HepG2 (cell line): ENCODE results near the gene ATP6V0E1. TPM values are rescaled to one million over a fixed set of nuclear protein-coding genes. Genes with fewer than 3 reads are reported as not detected.
"Not testable (repeated sequence)": the region's sequence is repeated elsewhere in the genome, so short reads cannot be mapped to it uniquely, and the experiment has no call there.

ENCODE experiments used
- ATAC-seq: fragments of 200-7000 bp; cut with Tn5 transposase; 3 replicates; pipeline ENCODE4 v1.9.1; 2020; ENCODE audit warnings: mild to moderate bottlenecking, moderate library complexity
- BruUV-seq: library from RNA; stranded (reverse); fragments of 400-500 nt; replicated peaks from 2 replicates; lab custom pipeline; 2021; lab: Mats Ljungman, UMichigan
- CTCF ChIA-PET: fragments of 300-600 bp; formaldehyde crosslinking; extraction: SDS; loops from one replicate; lab custom pipeline; 2021; ENCODE audit warnings: low total read pairs, inconsistent platforms, low intra/inter-chr PET ratio; lab: Yijun Ruan, JAX
- POLR2A ChIA-PET: fragments of 350-600 bp; sonication (Branson Sonifier 250); formaldehyde crosslinking; loops from one replicate; lab custom pipeline; 2020; ENCODE audit warnings: antibody characterized with exemption, inconsistent platforms; lab: Yijun Ruan, JAX
- DNase-seq: peaks from one replicate; pipeline ENCODE4 v3.0.0-alpha.2; 2015; ENCODE audit warnings: low spot score
- FAIRE-seq: peaks from 3 replicates; lab custom pipeline; 2011; peaks lifted over from hg19 to GRCh38; lab: Jason Lieb, UNC
- H2AFZ ChIP-seq: one replicate; pipeline ENCODE4 v1.6.1; 2011; ENCODE audit warnings: low read length, inconsistent platforms
- H3K27ac ChIP-seq: fragments of 300-600 bp; 3 replicates; pipeline ENCODE4 v1.8.0; 2011; ENCODE audit warnings: mixed run types, mild to moderate bottlenecking, mixed read lengths, low read length, inconsistent platforms; ENCODE audit not compliant: insufficient read depth; ENCODE audit errors: extremely low read length
- H3K27me3 ChIP-seq, 2 experiments: fragments of 200-600 bp in 1 of 2; 2 replicates in 1 of 2; 3 replicates in 1 of 2; pipeline versions ENCODE4 v1.6.0 to v1.8.0; 2011; ENCODE audit warnings: low read length in 2 of 2, mild to moderate bottlenecking in 2 of 2, moderate library complexity in 2 of 2, inconsistent platforms in 1 of 2; ENCODE audit not compliant: insufficient read depth in 2 of 2, control insufficient read depth in 1 of 2
- H3K36me3 ChIP-seq, 2 experiments: fragments of 200-600 bp in 1 of 2; replicated peaks in 1 of 2; 2 replicates in 1 of 2; 3 replicates in 1 of 2; pipeline versions ENCODE4 v1.5.1 to v1.8.0; 2011; ENCODE audit warnings: low read length in 2 of 2, inconsistent platforms in 1 of 2; ENCODE audit not compliant: insufficient read depth in 2 of 2, control insufficient read depth in 1 of 2
- H3K4me1 ChIP-seq: 2 replicates; pipeline ENCODE4 v1.5.1; 2012; ENCODE audit warnings: low read length, inconsistent platforms; ENCODE audit not compliant: insufficient read depth
- H3K4me2 ChIP-seq: 2 replicates; pipeline ENCODE4 v1.6.0; 2011; ENCODE audit warnings: low read depth, low read length, inconsistent platforms
- H3K4me3 ChIP-seq, 3 experiments: fragments of 200-600 bp in 1 of 3; sonication (generic), shearing (Covaris generic) in 1 of 3; replicated peaks in 1 of 3; 2 replicates each; pipeline ENCODE4 v1.5.1; 2011 to 2016; ENCODE audit warnings: low read length in 3 of 3, inconsistent platforms in 2 of 3, low read depth in 2 of 3, mild to moderate bottlenecking in 2 of 3, control low read depth in 1 of 3, mixed read lengths in 1 of 3; ENCODE audit not compliant: insufficient read depth in 1 of 3
- H3K79me2 ChIP-seq: one replicate; pipeline ENCODE4 v1.6.1; 2011; ENCODE audit warnings: low read length, inconsistent platforms; ENCODE audit not compliant: insufficient read depth
- H3K9ac ChIP-seq: 2 replicates; pipeline ENCODE4 v1.6.0; 2011; ENCODE audit warnings: mild to moderate bottlenecking, low read depth, low read length, inconsistent platforms; ENCODE audit not compliant: insufficient read depth
- H3K9me3 ChIP-seq: 2 replicates; pipeline ENCODE4 v1.5.1; 2012; ENCODE audit warnings: mild to moderate bottlenecking, low read length
- H4K20me1 ChIP-seq: 2 replicates; pipeline ENCODE4 v1.6.0; 2011; ENCODE audit warnings: inconsistent platforms, mild to moderate bottlenecking, low read length, moderate library complexity; ENCODE audit not compliant: insufficient read depth
- CHCHD3 ChIP-seq: sonication (generic); formaldehyde crosslinking; IDR thresholded peaks from 2 replicates; pipeline ENCODE4 v1.8.0; 2022; ENCODE audit warnings: mild to moderate bottlenecking, missing genetic modification reagents, moderate library complexity
- IKZF4 ChIP-seq: sonication (generic); formaldehyde crosslinking; IDR thresholded peaks from 2 replicates; pipeline ENCODE4 v1.5.1; 2020; ENCODE audit warnings: borderline replicate concordance, mild to moderate bottlenecking, low read depth, missing genetic modification reagents; ENCODE audit errors: not compliant biosample characterization
- SMAD9 ChIP-seq: sonication (generic); formaldehyde crosslinking; IDR thresholded peaks from 2 replicates; pipeline ENCODE4 v1.5.1; 2020; ENCODE audit warnings: mild to moderate bottlenecking, missing genetic modification reagents
- TBX3 ChIP-seq: fragments of 450-650 bp; IDR thresholded peaks from 2 replicates; pipeline ENCODE4 v1.6.1; 2017; ENCODE audit warnings: antibody characterized with exemption, mild to moderate bottlenecking, inconsistent platforms, borderline replicate concordance
- ZFP1 ChIP-seq: IDR thresholded peaks from 2 replicates; pipeline ENCODE4 v1.6.1; 2016
- ZNF121 ChIP-seq: sonication (generic); formaldehyde crosslinking; IDR thresholded peaks from 2 replicates; pipeline ENCODE4 v1.5.0; 2020; ENCODE audit warnings: mild to moderate bottlenecking, missing genetic modification reagents
- ZNF317 ChIP-seq: sonication (generic); formaldehyde crosslinking; IDR thresholded peaks from 2 replicates; pipeline ENCODE4 v1.5.0; 2020; ENCODE audit warnings: mild to moderate bottlenecking, missing genetic modification reagents
- ZNF326 ChIP-seq: sonication (generic); formaldehyde crosslinking; IDR thresholded peaks from 2 replicates; pipeline ENCODE4 v1.4.0; 2020; ENCODE audit warnings: missing genetic modification reagents, borderline replicate concordance
- ZNF652 ChIP-seq: IDR thresholded peaks from 2 replicates; pipeline ENCODE4 v1.6.1; 2016; ENCODE audit warnings: low read depth, borderline replicate concordance
- WGBS: methylation state at CpG from one replicate; pipeline ENCODE4 v1.1.6; 2017; ENCODE audit warnings: low lambda C conversion rate; 5-methylcytosine and 5-hydroxymethylcytosine counted together
- in situ Hi-C: cut with HindIII; loops from 2 replicates; pipeline ENCODE4 v1.10.0; 2017; ENCODE audit warnings: low pct_unique_long_range_greater_than_20kb; ENCODE audit not compliant: extremely low pct_ligation_motif_present
- intact Hi-C: fragments of 100-400 bp; cut with micrococcal nuclease; formaldehyde crosslinking; loops from one replicate; pipeline ENCODE4 v1.10.0; 2022; ENCODE audit not compliant: unreplicated experiment
- polyA plus RNA-seq, 8 experiments: library from polyadenylated mRNA; depleted of rRNA in 3 of 8; stranded (reverse) in 7 of 8; unstranded in 1 of 8; fragments of >200 nt; fragmentation: Illumina TruSeq in 4 of 8; extraction: Trizol in 4 of 8; gene quantifications; 2 replicates each; pipeline versions ENCODE4 v1.2.1 to v1.2.3, GENCODE V29; 2011 to 2016; ENCODE audit warnings: low read depth in 4 of 8, missing spikeins in 1 of 8, mixed read lengths in 1 of 8; ENCODE audit not compliant: insufficient read depth in 1 of 8
- total RNA-seq, 5 experiments: library from RNA; depleted of rRNA; stranded (reverse); fragments of >200 nt; fragmentation: Illumina TruSeq; extraction: Trizol; gene quantifications; 2 replicates each; pipeline ENCODE4 v1.2.3, GENCODE V29; 2016; ENCODE audit warnings: low read depth in 1 of 5
- TF ChIP-seq, protein P1 (sequence below): sonication (generic); formaldehyde crosslinking; IDR thresholded peaks from 2 replicates; pipeline ENCODE4 v1.5.1; 2020; ENCODE audit warnings: mild to moderate bottlenecking, missing genetic modification reagents, borderline replicate concordance
- TF ChIP-seq, protein P2 (sequence below): sonication (generic); formaldehyde crosslinking; IDR thresholded peaks from 2 replicates; pipeline ENCODE4 v1.8.1; 2023; ENCODE audit warnings: mild to moderate bottlenecking, inconsistent platforms, moderate library complexity, missing genetic modification reagents, borderline replicate concordance

Gene ATP6V0E1
- total and polyA plus RNA-seq, 2 of the 13 experiments (the other 11 are each of a cell fraction or from before 2014, with no cell fraction given), result 143 to 215 TPM

DNA sequence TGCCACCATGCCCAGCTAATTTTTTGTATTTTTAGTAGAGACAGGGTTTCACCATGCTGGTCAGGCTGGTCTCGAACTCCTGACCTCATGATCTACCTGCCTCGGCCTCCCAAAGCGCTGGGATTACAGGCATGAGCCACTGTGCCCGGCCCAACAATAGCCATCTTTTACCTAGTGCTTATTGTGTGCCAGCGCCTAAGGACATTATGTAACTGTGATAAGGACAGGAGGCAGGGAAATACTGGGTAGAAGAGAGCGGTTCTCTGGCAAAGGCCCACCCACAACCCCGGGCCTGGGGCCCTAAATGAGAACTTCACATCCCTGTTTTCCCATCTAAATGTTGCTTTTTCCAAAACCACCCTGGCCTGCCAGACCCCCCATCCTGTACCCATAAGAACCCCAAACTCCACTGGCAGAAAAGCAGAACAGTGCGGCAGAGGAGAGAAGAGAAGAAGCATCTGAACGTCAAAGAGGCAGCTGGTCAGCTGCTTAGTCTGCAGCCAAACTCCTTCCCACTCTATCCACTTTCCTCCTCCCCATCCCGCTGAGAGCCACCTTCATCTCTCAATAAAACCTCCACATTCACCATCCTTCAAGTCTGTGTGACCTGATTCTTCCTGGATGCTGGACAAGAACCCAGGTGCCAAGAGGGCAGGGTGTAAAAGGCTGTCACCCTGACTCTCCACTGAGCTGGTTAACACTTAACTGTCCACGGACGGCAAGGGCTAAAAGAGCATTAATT, 63.7 kb downstream of the ATP6V0E1 start:
- H3K27me3 ChIP-seq, DNase-seq, H3K79me2 ChIP-seq, CTCF ChIA-PET, POLR2A ChIA-PET, H2AFZ ChIP-seq, H4K20me1 ChIP-seq, intact Hi-C loops, H3K27ac ChIP-seq, H3K36me3 ChIP-seq, H3K4me3 ChIP-seq, H3K9ac ChIP-seq, BruUV-seq, H3K9me3 ChIP-seq, ATAC-seq, FAIRE-seq: not testable (repeated sequence)
- Histone ChIP-seq H3K4me2 (peak overlapping the region; percentile 55; the same call in 1 of the 2 replicates), H3K4me1 (peaks cover 55% of the 10 kb centered on the region)
- TF ChIP-seq ZNF652 (CRISPR knock-in tag) (peak; percentile 78), ZFP1 (CRISPR knock-in tag) (peak; percentile 68; the same call in 1 of the 2 replicates)
- TF ChIP-seq, all 625 proteins: peak for 2; not testable (repeated sequence) for 623
- WGBS, result 30% methylated on average over 12 of the region's 12 CpGs
- in situ Hi-C loops, result not testable (repeated sequence)

DNA sequence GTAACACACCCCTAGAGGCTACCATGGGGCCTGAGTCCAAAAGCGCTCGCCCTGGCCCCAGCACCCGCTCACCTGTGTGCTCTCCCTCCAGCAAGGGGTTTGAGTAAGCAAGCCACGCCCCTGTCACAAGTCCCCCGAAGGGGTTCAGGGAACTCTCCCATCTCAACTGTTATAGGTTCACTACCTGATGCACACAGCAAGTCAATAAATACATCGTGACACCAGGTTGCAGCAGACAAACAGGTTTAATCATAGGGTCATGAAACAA, 64.2 kb downstream of the ATP6V0E1 start:
- Histone ChIP-seq H4K20me1 (no peaks in the 10 kb centered on the region), H3K4me2 (peak overlapping the region; percentile 14; the same call in 1 of the 2 replicates), H3K27ac (no peak overlapping the region), H3K4me3 (no peak overlapping the region), H3K27me3 (no peaks in the 10 kb centered on the region), H3K79me2 (no peaks in the 10 kb centered on the region), H3K9ac (no peak overlapping the region), H3K4me1 (peaks cover 50% of the 10 kb centered on the region), H2AFZ (no peak overlapping the region), H3K36me3 (no peaks in the 10 kb centered on the region), H3K9me3 (no peaks in the 10 kb centered on the region)
- 30% methylated on average over 6 of the region's 6 CpGs for WGBS
- ChIA-PET CTCF (no interaction called here), POLR2A (no interaction called here)
- BruUV-seq, result no TSS peak
- ATAC-seq, result peak; percentile 33
- in situ Hi-C loops (no loop called here), intact Hi-C loops (no loop called here)
- DNase-seq, result no peak
- no peak for FAIRE-seq
- TF ChIP-seq SMAD9 (CRISPR knock-in tag) (no peak), CHCHD3 (no peak), ZNF326 (CRISPR knock-in tag) (no peak), ZNF317 (CRISPR knock-in tag) (no peak), TBX3 (no peak), IKZF4 (CRISPR knock-in tag) (no peak), ZNF121 (CRISPR knock-in tag) (no peak)
- TF ChIP-seq, protein P1, sequence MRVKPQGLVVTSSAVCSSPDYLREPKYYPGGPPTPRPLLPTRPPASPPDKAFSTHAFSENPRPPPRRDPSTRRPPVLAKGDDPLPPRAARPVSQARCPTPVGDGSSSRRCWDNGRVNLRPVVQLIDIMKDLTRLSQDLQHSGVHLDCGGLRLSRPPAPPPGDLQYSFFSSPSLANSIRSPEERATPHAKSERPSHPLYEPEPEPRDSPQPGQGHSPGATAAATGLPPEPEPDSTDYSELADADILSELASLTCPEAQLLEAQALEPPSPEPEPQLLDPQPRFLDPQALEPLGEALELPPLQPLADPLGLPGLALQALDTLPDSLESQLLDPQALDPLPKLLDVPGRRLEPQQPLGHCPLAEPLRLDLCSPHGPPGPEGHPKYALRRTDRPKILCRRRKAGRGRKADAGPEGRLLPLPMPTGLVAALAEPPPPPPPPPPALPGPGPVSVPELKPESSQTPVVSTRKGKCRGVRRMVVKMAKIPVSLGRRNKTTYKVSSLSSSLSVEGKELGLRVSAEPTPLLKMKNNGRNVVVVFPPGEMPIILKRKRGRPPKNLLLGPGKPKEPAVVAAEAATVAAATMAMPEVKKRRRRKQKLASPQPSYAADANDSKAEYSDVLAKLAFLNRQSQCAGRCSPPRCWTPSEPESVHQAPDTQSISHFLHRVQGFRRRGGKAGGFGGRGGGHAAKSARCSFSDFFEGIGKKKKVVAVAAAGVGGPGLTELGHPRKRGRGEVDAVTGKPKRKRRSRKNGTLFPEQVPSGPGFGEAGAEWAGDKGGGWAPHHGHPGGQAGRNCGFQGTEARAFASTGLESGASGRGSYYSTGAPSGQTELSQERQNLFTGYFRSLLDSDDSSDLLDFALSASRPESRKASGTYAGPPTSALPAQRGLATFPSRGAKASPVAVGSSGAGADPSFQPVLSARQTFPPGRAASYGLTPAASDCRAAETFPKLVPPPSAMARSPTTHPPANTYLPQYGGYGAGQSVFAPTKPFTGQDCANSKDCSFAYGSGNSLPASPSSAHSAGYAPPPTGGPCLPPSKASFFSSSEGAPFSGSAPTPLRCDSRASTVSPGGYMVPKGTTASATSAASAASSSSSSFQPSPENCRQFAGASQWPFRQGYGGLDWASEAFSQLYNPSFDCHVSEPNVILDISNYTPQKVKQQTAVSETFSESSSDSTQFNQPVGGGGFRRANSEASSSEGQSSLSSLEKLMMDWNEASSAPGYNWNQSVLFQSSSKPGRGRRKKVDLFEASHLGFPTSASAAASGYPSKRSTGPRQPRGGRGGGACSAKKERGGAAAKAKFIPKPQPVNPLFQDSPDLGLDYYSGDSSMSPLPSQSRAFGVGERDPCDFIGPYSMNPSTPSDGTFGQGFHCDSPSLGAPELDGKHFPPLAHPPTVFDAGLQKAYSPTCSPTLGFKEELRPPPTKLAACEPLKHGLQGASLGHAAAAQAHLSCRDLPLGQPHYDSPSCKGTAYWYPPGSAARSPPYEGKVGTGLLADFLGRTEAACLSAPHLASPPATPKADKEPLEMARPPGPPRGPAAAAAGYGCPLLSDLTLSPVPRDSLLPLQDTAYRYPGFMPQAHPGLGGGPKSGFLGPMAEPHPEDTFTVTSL (CRISPR knock-in tag), result no peak
- TF ChIP-seq, protein P2, sequence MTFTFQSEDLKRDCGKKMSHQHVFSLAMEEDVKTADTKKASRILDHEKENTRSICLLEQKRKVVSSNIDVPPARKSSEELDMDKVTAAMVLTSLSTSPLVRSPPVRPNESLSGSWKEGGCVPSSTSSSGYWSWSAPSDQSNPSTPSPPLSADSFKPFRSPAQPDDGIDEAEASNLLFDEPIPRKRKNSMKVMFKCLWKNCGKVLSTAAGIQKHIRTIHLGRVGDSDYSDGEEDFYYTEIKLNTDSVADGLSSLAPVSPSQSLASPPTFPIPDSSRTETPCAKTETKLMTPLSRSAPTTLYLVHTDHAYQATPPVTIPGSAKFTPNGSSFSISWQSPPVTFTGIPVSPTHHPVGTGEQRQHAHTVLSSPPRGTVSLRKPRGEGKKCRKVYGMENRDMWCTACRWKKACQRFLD (CRISPR knock-in tag), result no peak
